KMS-11 (cell line): ENCODE measurements around the gene CA7.
"Not testable (repeated sequence)": the region's sequence is repeated elsewhere in the genome, so short reads cannot be mapped to it uniquely, and the experiment has no call there.

Source experiments
- H2AFZ ChIP-seq: fragments of 200-600 bp; sonication (generic); 2 replicates; pipeline ENCODE4 v1.6.1; 2016; ENCODE audit warnings: antibody characterized with exemption, mixed run types, low read depth
- H3K27ac ChIP-seq: fragments of 200-600 bp; sonication (generic); 2 replicates; pipeline ENCODE4 v1.6.1; 2016; ENCODE audit warnings: mild to moderate bottlenecking, mixed run types
- H3K27me3 ChIP-seq: fragments of 200-600 bp; sonication (generic); 2 replicates; pipeline ENCODE4 v1.6.1; 2017; ENCODE audit warnings: mild to moderate bottlenecking, low read depth, mixed run types, moderate library complexity; ENCODE audit not compliant: insufficient read depth
- H3K36me3 ChIP-seq: fragments of 200-600 bp; sonication (generic); 2 replicates; pipeline ENCODE4 v1.6.1; 2017; ENCODE audit warnings: mild to moderate bottlenecking, mixed run types; ENCODE audit not compliant: insufficient read depth
- H3K4me1 ChIP-seq: fragments of 200-600 bp; sonication (generic); 2 replicates; pipeline ENCODE4 v1.6.1; 2016; ENCODE audit warnings: mild to moderate bottlenecking, low read depth, mixed run types; ENCODE audit not compliant: poor library complexity, severe bottlenecking
- H3K4me2 ChIP-seq: fragments of 200-600 bp; sonication (generic); 2 replicates; pipeline ENCODE4 v1.7.0; 2016; ENCODE audit warnings: mild to moderate bottlenecking, mixed run types
- H3K4me3 ChIP-seq: fragments of 200-600 bp; sonication (generic); IDR thresholded peaks from 2 replicates; pipeline ENCODE4 v1.6.1; 2017; ENCODE audit warnings: low read depth, low read length, mixed read lengths; ENCODE audit not compliant: insufficient read depth
- H3K79me2 ChIP-seq: fragments of 200-600 bp; sonication (generic); 2 replicates; pipeline ENCODE4 v1.6.1; 2016; ENCODE audit warnings: low read depth, mixed run types; ENCODE audit not compliant: insufficient read depth
- H3K9ac ChIP-seq: fragments of 200-600 bp; sonication (generic); 2 replicates; pipeline ENCODE4 v1.6.1; 2016; ENCODE audit warnings: mild to moderate bottlenecking, mixed run types
- H4K20me1 ChIP-seq: fragments of 200-600 bp; sonication (generic); 2 replicates; pipeline ENCODE4 v1.6.1; 2016; ENCODE audit warnings: mild to moderate bottlenecking, mixed run types; ENCODE audit not compliant: insufficient read depth
- CTCF ChIP-seq: fragments of 200-600 bp; sonication (generic); conservative IDR thresholded peaks from 2 replicates; pipeline ENCODE4 v1.6.1; 2017; ENCODE audit warnings: low read depth, mild to moderate bottlenecking, antibody characterized with exemption, low read length, moderate library complexity, mixed read lengths

The CA7 gene

GRCh38 chr16:66894948-66895688 lies 50.9 kb downstream of the CA7 start:
- peak; percentile 72 for TF ChIP-seq CTCF
- no peaks in the 10 kb centered on the region for H4K20me1 ChIP-seq
- no peaks in the 10 kb centered on the region for H3K36me3 ChIP-seq
- H3K79me2 ChIP-seq, result no peaks in the 10 kb centered on the region
- H3K9ac ChIP-seq, result no peak overlapping the region
- no peak overlapping the region for H3K4me3 ChIP-seq
- no peaks in the 10 kb centered on the region for H3K27me3 ChIP-seq
- no peak overlapping the region for H3K4me2 ChIP-seq
- H3K4me1 ChIP-seq, result peaks cover 10% of the 10 kb centered on the region
- H2AFZ ChIP-seq, result no peak overlapping the region
- H3K27ac ChIP-seq, result no peak overlapping the region

- Histone ChIP-seq H3K27ac (no peak overlapping the region), H3K4me3 (no peak overlapping the region), H3K4me2 (no peak overlapping the region), H3K27me3 (no peaks in the 10 kb centered on the region), H2AFZ (no peak overlapping the region), H3K4me1 (peaks cover 11% of the 10 kb centered on the region), H3K36me3 (no peaks in the 10 kb centered on the region), H3K79me2 (no peaks in the 10 kb centered on the region), H3K9ac (no peak overlapping the region), H4K20me1 (no peaks in the 10 kb centered on the region)
- no peak for TF ChIP-seq CTCF
These were observed 51.4 kb downstream of the CA7 start for GRCh38 chr16:66895689-66895979.

DNA sequence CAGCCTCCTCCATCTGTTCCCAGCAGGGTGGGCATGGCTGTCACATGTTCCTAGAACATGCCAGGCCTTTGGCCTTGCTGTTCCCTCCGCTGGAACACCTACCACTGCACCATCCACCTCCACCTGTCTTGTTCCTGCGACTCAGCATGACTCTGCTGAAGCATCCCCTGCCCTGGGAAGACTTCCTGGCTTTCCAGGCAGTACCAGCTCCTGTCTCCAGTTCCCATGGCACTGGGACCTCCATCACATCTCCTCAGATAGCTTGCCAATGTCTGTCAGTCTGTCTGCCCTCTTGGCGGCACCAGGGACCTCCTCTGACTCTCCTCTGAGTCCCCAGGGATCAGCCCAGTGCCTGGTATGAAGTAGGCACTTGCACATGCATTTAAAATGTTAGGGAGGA lies 51.8 kb downstream of the CA7 start:
- Histone ChIP-seq H3K36me3 (no peaks in the 10 kb centered on the region), H3K9ac (no peak overlapping the region), H3K4me2 (no peak overlapping the region), H3K4me3 (no peak overlapping the region), H4K20me1 (no peaks in the 10 kb centered on the region), H2AFZ (no peak overlapping the region), H3K27ac (no peak overlapping the region), H3K27me3 (no peaks in the 10 kb centered on the region), H3K79me2 (no peaks in the 10 kb centered on the region), H3K4me1 (peaks cover 11% of the 10 kb centered on the region)
- no peak for TF ChIP-seq CTCF

DNA sequence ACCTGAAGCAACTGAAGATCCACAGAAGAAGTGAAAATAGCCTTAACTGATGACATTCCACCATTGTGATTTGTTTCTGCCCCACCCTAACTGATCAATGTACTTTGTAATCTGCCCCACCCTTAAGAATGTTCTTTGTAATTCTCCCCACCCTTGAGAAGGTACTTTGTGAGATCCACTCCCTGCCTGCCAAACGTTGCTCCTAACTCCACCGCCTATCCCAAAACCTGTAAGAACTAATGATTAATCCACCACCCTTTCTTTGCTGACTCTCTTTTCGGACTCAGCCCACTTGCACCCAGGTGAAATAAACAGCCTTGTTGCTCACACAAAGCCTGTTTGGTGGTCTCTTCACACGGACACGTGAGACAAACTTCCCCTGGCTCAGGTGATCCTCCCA lies 52.5 kb downstream of the CA7 start:
- H4K20me1 ChIP-seq, H3K4me2 ChIP-seq, H3K4me3 ChIP-seq, H2AFZ ChIP-seq, H3K36me3 ChIP-seq, H3K27me3 ChIP-seq, H3K9ac ChIP-seq, H3K79me2 ChIP-seq, H3K27ac ChIP-seq: not testable (repeated sequence)
- H3K4me1 ChIP-seq, result peaks cover 11% of the 10 kb centered on the region

GRCh38 chr16:66898207-66898606 lies 54.0 kb downstream of the CA7 start:
- Histone ChIP-seq H3K4me2 (no peak overlapping the region), H3K27ac (no peak overlapping the region), H3K9ac (no peak overlapping the region), H3K36me3 (no peaks in the 10 kb centered on the region), H3K27me3 (no peaks in the 10 kb centered on the region), H3K79me2 (no peaks in the 10 kb centered on the region), H3K4me3 (no peak overlapping the region), H4K20me1 (no peaks in the 10 kb centered on the region), H3K4me1 (peaks cover 7% of the 10 kb centered on the region), H2AFZ (no peak overlapping the region)
- no peak for TF ChIP-seq CTCF
